CD14-positive monocyte (primary cell): ENCODE data around the gene BLNK. TPM values are rescaled to one million over a fixed set of nuclear protein-coding genes. Genes with fewer than 3 reads are reported as not detected.

Source experiments
- DNase-seq, 3 donors: peaks; one replicate each; pipeline ENCODE4 v3.0.0-alpha.2; 2011 to 2022
- H2AFZ ChIP-seq: 2 replicates; pipeline ENCODE4 v1.6.0; 2012; ENCODE audit warnings: mild to moderate bottlenecking, low read depth, low read length, inconsistent platforms; ENCODE audit not compliant: insufficient read depth, poor library complexity, severe bottlenecking
- H3K27ac ChIP-seq, 2 donors: 1 replicate in 1 of 2; 2 replicates in 1 of 2; pipeline ENCODE4 v1.5.1; 2012 to 2013; ENCODE audit warnings: low read length in 2 of 2, control low read depth in 1 of 2, inconsistent platforms in 1 of 2, low read depth in 1 of 2, mild to moderate bottlenecking in 1 of 2
- H3K27me3 ChIP-seq, 2 donors: one replicate each; pipeline versions ENCODE4 v1.6.0 to v1.6.1; 2011 to 2013; ENCODE audit warnings: low read length in 2 of 2; ENCODE audit not compliant: control insufficient read depth in 2 of 2, insufficient read depth in 2 of 2
- H3K36me3 ChIP-seq, 2 donors: replicated peaks in 1 of 2; 1 replicate in 1 of 2; 2 replicates in 1 of 2; pipeline versions ENCODE4 v1.5.1 to v1.6.1; 2012 to 2013; ENCODE audit warnings: low read length in 2 of 2, control low read depth in 1 of 2, inconsistent platforms in 1 of 2, mild to moderate bottlenecking in 1 of 2; ENCODE audit not compliant: insufficient read depth in 2 of 2, control insufficient read depth in 1 of 2
- H3K4me1 ChIP-seq, 2 donors: 1 replicate in 1 of 2; 2 replicates in 1 of 2; pipeline versions ENCODE4 v1.5.1 to v1.6.1; 2012 to 2013; ENCODE audit warnings: low read length in 2 of 2, control low read depth in 1 of 2, inconsistent platforms in 1 of 2, mild to moderate bottlenecking in 1 of 2, moderate library complexity in 1 of 2; ENCODE audit not compliant: insufficient read depth in 2 of 2, control insufficient read depth in 1 of 2
- H3K4me2 ChIP-seq: replicated peaks from 2 replicates; pipeline ENCODE3; 2012; ENCODE audit warnings: low read length, moderate library complexity, mild to moderate bottlenecking; ENCODE audit not compliant: poor library complexity, severe bottlenecking; ENCODE audit errors: extremely low read depth
- H3K4me3 ChIP-seq, 3 experiments: fragments of 200-600 bp in 1 of 3; sonication (generic) in 1 of 3; replicated peaks in 1 of 3; 1 replicate in 2 of 3; 2 replicates in 1 of 3; pipeline ENCODE4 v1.5.1; 2011 to 2013; ENCODE audit warnings: low read length in 3 of 3, mild to moderate bottlenecking in 3 of 3, control low read depth in 2 of 3, low read depth in 2 of 3, inconsistent platforms in 1 of 3, moderate library complexity in 1 of 3
- H3K79me2 ChIP-seq: 2 replicates; pipeline ENCODE4 v1.6.0; 2012; ENCODE audit warnings: mild to moderate bottlenecking, control low read depth, inconsistent platforms, low read length, moderate library complexity; ENCODE audit not compliant: insufficient read depth
- H3K9ac ChIP-seq: 2 replicates; pipeline ENCODE4 v1.6.0; 2017; ENCODE audit warnings: low read length, mild to moderate bottlenecking; ENCODE audit not compliant: insufficient read depth, poor library complexity, severe bottlenecking
- H3K9me3 ChIP-seq, 2 donors: replicated peaks in 1 of 2; 1 replicate in 1 of 2; 2 replicates in 1 of 2; pipeline versions ENCODE4 v1.5.1 to v1.6.1; 2012 to 2013; ENCODE audit warnings: low read length in 2 of 2, control low read depth in 1 of 2; ENCODE audit not compliant: control insufficient read depth in 1 of 2, insufficient read depth in 1 of 2
- H4K20me1 ChIP-seq: 2 replicates; pipeline ENCODE4 v1.6.0; 2012; ENCODE audit warnings: mild to moderate bottlenecking, low read length, control low read depth, moderate library complexity; ENCODE audit not compliant: insufficient read depth
- H3K27ac Mint-ChIP-seq, 7 donors: one replicate each; pipeline ENCODE4 v1.8.0; 2020; ENCODE audit warnings: mild to moderate bottlenecking in 7 of 7, mixed read lengths in 7 of 7, moderate library complexity in 6 of 7, inconsistent platforms in 2 of 7
- H3K27me3 Mint-ChIP-seq, 3 donors: one replicate each; pipeline ENCODE4 v1.8.0; 2021 to 2022; ENCODE audit warnings: low read depth in 3 of 3, mild to moderate bottlenecking in 3 of 3, mixed read lengths in 3 of 3, moderate library complexity in 3 of 3, inconsistent platforms in 1 of 3
- H3K36me3 Mint-ChIP-seq, 2 donors: one replicate each; pipeline ENCODE4 v1.8.0; 2020; ENCODE audit warnings: mixed read lengths in 2 of 2, inconsistent platforms in 1 of 2, mild to moderate bottlenecking in 1 of 2
- H3K4me1 Mint-ChIP-seq: one replicate; pipeline ENCODE4 v1.8.0; 2020; ENCODE audit warnings: mild to moderate bottlenecking, mixed read lengths
- H3K4me3 Mint-ChIP-seq, 2 donors: one replicate each; pipeline ENCODE4 v1.8.0; 2020; ENCODE audit warnings: mild to moderate bottlenecking in 2 of 2, mixed read lengths in 2 of 2, moderate library complexity in 1 of 2
- H3K9me3 Mint-ChIP-seq, 7 donors: one replicate each; pipeline ENCODE4 v1.8.0; 2020 to 2022; ENCODE audit warnings: mixed read lengths in 7 of 7, mild to moderate bottlenecking in 6 of 7, moderate library complexity in 6 of 7, inconsistent platforms in 2 of 7
- CTCF ChIP-seq: fragments of 200-600 bp; IDR thresholded peaks from one replicate; pipeline ENCODE4 v1.8.0; 2022; ENCODE audit warnings: antibody characterized with exemption, mild to moderate bottlenecking
- WGBS: methylation state at CpG from one replicate; pipeline ENCODE4 v1.1.5; 2013; ENCODE audit warnings: missing lambda C conversion rate; ENCODE audit not compliant: insufficient coverage; 5-methylcytosine and 5-hydroxymethylcytosine counted together
- intact Hi-C, 2 donors: fragments of 100-400 bp; cut with micrococcal nuclease; formaldehyde crosslinking; loops; one replicate each; pipeline versions ENCODE4 v1.15.0 to v1.15.1; 2023
- polyA plus RNA-seq, 3 donors: library from polyadenylated mRNA; depleted of rRNA in 1 of 3; unstranded in 2 of 3; stranded (reverse) in 1 of 3; fragments of 300-500 nt in 2 of 3; fragments of >200 nt in 1 of 3; fragmentation: Illumina TruSeq in 2 of 3; gene quantifications; 1 replicate in 2 of 3; 2 replicates in 1 of 3; pipeline ENCODE4 v1.2.3, GENCODE V29; 2012 to 2021

Gene BLNK
- polyA plus RNA-seq, 3 donors, result 1.4 to 1.9 (median 1.5) TPM

GRCh38 chr10:96244354-96244753 is 27.0 kb downstream of the BLNK start:
- H3K27ac Mint-ChIP-seq, result no peak overlapping the region
- no peaks in the 10 kb centered on the region for H3K9me3 ChIP-seq
- no peak overlapping the region for H3K9ac ChIP-seq
- H3K9me3 Mint-ChIP-seq, result peaks cover 0 to 4% (median 2%) of the 10 kb centered on the region in 7 donors
- intact Hi-C loops, result no loop called here
- no peak overlapping the region for H3K27ac ChIP-seq
- no peak overlapping the region for H3K4me2 ChIP-seq
- H2AFZ ChIP-seq, result no peak overlapping the region
- H3K27me3 Mint-ChIP-seq, result peaks cover 0 to 2% (median 0%) of the 10 kb centered on the region in 3 donors
- no peak overlapping the region for H3K4me3 ChIP-seq
- no peaks in the 10 kb centered on the region for H3K27me3 ChIP-seq
- H4K20me1 ChIP-seq, result no peaks in the 10 kb centered on the region
- no peak for DNase-seq
- no peak overlapping the region for H3K4me3 Mint-ChIP-seq
- H3K36me3 ChIP-seq, result no peaks in the 10 kb centered on the region
- no peak for TF ChIP-seq CTCF
- no peaks in the 10 kb centered on the region for H3K4me1 Mint-ChIP-seq
- H3K79me2 ChIP-seq, result no peaks in the 10 kb centered on the region
- 97% methylated on average over 6 of the region's 7 CpGs for WGBS
- no peaks in the 10 kb centered on the region for H3K4me1 ChIP-seq
- peaks cover 0 to 5% of the 10 kb centered on the region in 2 donors for H3K36me3 Mint-ChIP-seq

DNA sequence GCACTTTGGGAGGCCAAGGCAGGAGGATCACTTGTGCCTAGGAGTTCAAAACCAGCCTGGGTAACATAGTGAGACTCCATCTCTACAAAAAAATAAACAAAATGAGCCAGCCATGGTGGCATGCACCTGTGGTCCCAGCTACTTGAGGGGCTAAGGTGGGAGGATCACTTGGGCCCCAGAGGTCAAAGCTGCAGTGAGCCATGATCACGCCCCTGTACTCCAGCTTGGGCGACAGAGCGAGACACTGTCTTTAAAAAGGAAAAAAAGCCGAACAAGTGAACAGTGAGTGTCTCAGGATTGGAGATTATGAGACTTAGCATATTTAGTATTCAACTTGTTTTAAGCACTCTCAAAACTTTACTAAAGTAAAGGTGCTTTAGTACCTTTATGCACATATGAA is 28.1 kb downstream of the BLNK start:
- no peak overlapping the region for H3K27ac ChIP-seq
- no peak overlapping the region for H3K27ac Mint-ChIP-seq
- H3K79me2 ChIP-seq, result no peaks in the 10 kb centered on the region
- H3K36me3 ChIP-seq, result no peaks in the 10 kb centered on the region
- no peak overlapping the region for H2AFZ ChIP-seq
- H3K36me3 Mint-ChIP-seq, result peaks cover 0 to 5% of the 10 kb centered on the region in 2 donors
- H3K4me3 ChIP-seq, result no peak overlapping the region
- H3K9ac ChIP-seq, result no peak overlapping the region
- H3K27me3 Mint-ChIP-seq, result peaks cover 0 to 2% (median 0%) of the 10 kb centered on the region in 3 donors
- H3K4me2 ChIP-seq, result no peak overlapping the region
- H4K20me1 ChIP-seq, result no peaks in the 10 kb centered on the region
- intact Hi-C loops, result no loop called here
- no peak overlapping the region for H3K4me3 Mint-ChIP-seq
- H3K4me1 ChIP-seq, result no peaks in the 10 kb centered on the region
- no peak for TF ChIP-seq CTCF
- DNase-seq, result no peak
- no peaks in the 10 kb centered on the region for H3K27me3 ChIP-seq
- H3K9me3 ChIP-seq, result no peaks in the 10 kb centered on the region
- H3K9me3 Mint-ChIP-seq, result peaks cover 0 to 4% (median 2%) of the 10 kb centered on the region in 7 donors
- 93% methylated on average over 2 of the region's 4 CpGs for WGBS
- H3K4me1 Mint-ChIP-seq, result peaks cover 8% of the 10 kb centered on the region
